Fibroblast of peridontal ligament (primary cell): ENCODE results near the gene SF3B3.
"Not testable (repeated sequence)": the region's sequence is repeated elsewhere in the genome, so short reads cannot be mapped to it uniquely, and the experiment has no call there.

ENCODE experiments used
- DNase-seq: peaks from one replicate; pipeline ENCODE4 v3.0.0-alpha.2; 2010; ENCODE audit errors: extremely low read depth

Gene SF3B3

DNA sequence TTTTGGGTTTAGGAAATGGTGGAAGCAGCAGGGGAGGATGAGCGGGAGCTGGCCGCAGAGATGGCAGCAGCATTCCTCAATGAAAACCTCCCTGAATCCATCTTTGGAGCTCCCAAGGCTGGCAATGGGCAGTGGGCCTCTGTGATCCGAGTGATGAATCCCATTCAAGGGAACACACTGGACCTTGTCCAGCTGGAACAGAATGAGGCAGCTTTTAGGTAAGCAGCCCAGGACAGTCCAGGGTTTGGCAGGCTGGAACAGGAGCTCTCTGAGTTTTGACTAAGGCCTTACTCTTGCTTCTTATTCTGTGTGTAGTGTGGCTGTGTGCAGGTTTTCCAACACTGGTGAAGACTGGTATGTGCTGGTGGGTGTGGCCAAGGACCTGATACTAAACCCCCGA lies 41.4 kb downstream of the SF3B3 start:
- no peak for DNase-seq

DNA sequence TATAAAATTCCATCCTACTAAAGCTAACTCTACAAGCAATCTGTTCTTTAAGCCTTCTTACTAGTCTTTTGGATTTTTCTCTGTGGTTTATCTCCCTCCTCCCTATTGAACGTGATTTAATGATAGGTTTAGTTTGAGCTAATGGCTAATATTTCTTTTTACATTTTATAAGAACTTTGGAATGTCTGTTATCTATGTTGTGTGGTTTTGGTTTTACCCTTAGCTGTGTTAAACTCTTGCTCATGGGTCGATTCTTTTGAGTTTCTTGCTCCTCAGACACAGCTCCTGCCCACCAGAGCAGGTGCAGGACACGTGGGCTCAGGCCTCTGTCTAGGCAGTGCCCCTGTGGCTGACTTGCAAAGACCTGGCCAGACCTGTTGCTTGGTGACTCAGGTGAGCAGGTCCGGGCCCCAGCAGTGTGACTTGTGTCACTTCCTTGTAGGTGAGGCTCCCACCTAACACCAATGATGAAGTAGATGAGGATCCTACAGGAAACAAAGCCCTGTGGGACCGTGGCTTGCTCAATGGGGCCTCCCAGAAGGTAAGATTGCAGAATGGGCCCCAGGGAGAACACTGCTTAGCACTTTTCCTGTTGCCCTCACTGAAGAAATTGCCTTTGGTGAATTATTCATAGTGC lies 45.1 kb downstream of the SF3B3 start:
- no peak for DNase-seq

DNA sequence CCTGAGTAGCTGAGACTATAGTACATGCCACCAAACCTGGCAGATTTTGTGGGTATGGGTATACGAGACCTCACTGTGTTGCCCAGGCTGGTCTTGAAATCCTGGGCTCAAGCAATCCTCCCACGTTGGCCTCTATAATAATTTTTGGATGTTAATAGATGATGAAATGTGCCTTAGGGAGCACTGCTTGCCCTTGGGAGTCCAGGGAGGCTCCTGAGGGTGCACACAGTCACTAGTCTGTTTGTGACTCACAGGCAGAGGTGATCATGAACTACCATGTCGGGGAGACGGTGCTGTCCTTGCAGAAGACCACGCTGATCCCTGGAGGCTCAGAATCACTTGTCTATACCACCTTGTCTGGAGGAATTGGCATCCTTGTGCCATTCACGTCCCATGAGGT lies 46.1 kb downstream of the SF3B3 start:
- DNase-seq: no peak

DNA sequence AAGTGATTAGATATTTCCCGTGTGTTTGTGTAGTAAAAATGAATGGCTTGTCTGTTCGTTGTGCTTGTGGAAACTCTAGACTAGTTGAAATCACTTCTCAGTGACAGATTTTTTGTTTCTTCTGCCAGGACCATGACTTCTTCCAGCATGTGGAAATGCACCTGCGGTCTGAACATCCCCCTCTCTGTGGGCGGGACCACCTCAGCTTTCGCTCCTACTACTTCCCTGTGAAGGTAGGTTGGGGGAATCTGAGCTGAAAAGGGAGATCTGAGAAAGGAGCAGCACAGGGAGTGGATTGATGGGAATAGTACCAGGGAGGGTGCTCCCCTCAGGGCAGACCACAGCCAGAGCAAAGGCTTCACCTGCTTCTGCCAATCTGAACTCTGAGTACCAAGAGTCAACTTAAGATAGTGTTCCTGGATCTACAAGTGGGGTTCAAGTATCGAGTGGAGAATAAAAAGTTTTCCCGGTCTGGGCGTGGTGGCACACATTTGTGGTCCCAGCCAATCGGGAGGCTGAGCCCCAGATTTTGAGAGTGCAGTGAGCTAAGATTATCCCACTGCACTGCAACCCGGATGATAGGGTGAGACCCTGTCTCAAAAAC lies 47.5 kb downstream of the SF3B3 start:
- DNase-seq: no peak

DNA sequence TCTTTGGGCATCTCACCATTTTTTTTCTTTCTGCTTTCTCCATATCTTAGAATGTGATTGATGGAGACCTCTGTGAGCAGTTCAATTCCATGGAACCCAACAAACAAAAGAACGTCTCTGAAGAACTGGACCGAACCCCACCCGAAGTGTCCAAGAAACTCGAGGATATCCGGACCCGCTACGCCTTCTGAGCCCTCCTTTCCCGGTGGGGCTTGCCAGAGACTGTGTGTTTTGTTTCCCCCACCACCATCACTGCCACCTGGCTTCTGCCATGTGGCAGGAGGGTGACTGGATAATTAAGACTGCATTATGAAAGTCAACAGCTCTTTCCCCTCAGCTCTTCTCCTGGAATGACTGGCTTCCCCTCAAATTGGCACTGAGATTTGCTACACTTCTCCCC lies 48.0 kb downstream of the SF3B3 start:
- DNase-seq: no peak

DNA sequence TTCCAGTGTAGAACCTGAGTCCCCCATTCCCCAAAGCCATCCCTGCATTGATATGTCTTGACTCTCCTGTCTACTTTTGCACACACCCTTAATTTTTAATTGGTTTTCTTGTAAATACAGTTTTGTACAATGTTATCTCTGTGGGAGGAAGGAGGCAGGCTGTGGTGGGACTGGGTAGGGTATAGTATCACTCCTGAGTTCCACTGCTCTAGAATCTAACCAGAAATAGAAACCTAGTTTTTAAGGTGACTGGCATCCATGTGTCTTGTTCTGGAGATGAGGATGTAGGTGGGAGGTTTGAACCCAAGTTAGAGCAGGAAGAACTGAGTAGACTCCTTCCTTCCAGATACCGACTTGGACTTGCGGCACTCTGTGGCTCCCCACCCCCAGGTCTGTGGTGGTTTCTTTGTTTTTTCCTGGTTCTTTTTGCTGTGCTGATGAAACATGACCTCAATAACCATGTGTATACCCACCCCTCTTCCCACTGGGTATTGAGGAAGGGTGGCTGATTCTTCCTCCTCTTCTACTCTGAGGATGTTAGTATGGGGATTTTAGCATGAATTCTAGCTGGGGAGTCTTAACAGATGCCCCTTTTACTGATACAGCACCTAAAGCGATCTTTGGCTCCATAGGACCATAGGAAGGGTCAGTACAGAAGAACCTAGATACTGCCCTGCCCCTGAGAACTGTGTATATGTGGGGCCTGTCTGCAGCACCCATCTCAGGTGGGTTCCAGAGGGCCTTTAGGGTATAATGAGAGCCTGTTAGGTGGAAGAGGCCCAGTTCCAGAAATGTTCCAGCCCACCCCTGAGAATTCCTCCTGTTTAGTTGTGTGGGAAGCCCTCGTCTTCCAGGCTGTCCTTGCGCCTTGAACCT lies 48.7 kb downstream of the SF3B3 start:
- DNase-seq: peak; percentile 62

DNA sequence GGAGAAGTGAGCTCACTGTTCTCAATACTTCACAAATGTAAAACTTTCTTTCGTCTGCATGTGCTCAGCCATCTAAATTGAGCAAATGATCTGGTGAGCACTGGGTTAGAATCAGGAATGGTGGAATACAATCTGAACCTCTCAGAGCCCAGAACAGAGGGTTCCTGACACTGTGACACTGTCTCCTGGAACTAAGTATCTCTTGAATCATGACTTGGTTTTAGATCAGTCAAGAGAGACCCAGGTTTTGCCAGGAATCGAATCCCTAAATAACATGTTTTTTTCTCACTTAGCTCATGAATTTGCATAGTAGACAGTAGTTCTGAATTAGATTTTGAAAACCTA lies 49.3 kb downstream of the SF3B3 start:
- DNase-seq: no peak

DNA sequence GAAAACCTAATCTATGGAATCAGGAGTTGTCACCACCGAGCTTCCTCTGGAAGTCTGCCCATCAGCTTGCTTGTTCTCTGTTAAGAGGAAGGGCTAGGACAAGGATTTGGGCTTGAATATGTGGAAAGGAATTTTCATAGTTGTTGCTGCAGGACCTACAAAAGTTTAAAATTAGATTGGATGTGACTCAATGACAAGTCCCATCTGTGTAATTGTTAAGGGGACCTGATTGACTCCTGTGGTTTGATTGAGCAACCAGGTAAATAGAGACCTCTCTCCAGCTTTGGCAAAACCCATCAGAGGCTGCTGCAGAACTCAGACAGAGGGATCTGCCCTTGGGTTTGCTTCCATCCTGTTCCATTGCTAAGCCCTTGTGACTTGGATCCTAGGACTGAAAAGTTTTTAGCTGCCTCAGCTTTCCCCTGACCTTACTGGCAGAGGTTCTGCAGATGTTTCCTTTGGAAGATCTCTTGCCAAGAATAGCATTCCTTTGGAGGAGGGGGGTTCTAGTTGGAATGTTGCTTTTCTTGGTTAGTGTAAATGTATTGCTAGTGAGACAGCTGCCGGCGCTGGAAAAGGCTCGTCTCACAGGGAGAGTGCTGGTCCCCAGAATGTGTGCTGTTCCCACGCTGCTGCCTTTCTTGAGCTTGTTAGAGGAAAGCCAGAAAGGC lies 50.0 kb downstream of the SF3B3 start:
- peak; percentile 96 for DNase-seq

DNA sequence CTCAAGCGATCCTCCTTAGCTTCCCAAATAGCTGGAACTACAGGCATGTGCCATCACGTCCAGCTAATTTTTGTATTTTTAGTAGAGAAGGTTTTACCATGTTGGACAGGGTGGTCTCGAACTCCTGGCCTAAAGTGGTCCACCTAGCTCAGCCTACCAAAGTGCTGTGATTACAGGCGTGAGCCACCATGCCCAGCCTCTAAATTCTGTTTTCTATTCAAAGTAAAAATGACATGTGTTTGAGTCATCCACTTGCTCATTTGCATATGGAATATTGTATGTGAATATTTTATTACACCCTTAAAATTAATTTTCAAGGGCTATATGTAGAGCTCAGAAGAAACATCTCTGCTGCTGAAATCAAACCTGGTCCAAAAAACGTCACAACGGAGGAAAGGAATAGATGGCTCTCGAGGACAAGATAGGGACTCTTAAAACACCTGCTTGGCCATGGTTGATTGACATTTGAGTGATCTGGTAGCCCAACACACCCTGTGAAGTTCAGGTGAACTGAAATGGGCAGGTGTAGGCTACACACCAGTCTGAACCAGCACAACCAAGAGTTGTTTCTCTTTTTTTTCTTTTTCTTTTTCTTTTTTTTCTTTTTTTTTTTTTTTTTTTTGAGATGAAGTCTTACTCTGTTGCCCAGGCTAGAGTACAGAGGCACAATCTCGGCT lies 51.1 kb downstream of the SF3B3 start:
- no peak for DNase-seq

DNA sequence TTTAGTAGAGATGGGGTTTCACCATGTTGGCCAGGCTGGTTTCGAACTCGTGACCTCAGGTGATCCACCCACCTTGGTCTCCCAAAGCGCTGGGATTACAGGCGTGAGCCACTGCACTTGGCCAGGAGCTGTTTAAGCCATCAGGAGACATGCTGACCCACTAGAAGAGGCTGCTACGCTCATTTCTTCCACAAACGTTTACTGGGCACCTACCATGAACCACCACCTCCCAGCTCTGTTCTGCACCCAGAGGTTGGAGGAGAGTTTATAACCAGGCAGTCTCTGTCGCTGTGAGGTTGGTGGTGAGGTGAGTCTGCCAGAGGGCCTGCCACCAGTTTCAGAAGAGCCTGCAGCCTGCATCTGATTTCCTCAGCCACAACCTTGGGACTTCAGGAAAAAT lies 51.8 kb downstream of the SF3B3 start:
- no peak for DNase-seq

DNA sequence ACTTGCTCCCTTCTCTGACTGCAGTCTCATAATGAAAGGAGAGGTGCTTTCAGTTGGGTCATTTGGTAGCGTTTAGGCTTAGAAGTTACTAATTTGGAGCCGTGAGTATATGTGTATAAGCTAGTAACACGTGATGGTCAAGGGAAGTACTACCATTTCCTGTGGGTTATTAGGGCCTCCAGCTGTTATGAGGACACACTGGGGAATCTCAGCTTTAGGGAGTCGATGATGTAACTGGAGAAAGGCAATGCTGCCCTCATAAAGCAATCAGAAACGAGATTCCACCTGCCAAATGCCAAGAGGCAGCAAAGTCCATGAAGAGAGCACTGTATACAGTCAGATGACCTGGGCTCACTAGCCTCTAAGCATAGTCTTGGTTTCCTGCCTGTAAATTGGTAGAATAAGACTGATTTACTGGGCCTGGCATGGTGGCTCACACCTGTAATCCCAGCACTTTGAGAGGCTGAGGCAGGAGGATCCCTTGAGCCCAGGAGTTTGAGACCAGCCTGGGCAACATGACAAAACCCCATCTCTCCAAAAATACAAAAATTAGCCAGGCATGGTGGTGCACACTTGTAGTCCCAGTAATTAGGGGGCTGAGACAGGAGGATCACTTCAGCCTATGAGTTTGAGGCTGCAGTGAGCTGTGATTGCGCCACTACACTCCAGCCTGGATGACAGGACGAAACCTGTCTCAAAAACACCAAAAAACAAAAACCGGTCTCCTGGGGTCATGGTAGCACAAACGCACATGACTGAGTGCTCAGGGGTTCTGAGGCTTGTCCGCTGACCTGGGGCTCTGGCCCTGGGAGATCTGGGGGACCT lies 53.0 kb downstream of the SF3B3 start:
- DNase-seq: peak; percentile 72

DNA sequence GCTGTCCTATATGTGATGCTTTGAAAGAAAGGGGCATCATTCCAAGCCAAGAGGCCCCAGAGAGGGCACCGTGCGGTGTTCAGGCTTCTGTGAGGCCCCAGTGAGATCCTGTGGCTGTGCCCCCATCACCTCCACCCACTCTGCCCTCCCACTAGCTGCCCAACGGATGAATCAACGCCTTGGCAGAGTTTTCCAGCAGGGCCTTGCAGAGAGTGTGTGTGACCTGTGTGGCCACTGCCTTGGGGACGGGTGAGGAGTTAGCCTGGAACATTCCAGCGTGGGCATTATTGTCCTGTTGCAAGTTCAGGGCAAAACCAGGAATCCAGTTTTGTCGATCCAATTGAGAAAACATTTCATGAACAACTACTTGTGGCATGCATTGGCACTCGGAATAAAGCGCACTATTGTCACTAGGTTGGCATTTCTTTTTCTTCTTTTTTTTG lies 53.7 kb downstream of the SF3B3 start:
- DNase-seq: peak; percentile 67

DNA sequence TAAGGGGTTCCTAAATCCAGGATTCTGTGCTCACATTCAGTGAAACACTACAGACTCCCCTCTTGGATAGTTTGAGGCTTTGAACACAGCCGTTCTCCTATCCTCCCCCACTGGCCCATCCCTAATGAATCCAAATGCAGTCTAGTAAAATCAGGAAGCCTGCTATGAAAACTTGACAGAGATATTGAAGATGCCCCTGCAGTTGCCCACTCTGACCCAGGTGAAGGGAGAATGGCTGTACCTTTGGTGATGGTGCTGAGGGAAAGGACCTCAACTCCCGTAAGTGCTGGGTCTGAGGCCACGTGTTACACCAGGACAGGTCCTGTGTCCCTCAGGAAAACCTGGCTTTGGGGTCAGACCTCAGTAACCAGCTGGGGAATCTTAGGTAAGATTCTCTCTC lies 54.4 kb downstream of the SF3B3 start:
- no peak for DNase-seq

DNA sequence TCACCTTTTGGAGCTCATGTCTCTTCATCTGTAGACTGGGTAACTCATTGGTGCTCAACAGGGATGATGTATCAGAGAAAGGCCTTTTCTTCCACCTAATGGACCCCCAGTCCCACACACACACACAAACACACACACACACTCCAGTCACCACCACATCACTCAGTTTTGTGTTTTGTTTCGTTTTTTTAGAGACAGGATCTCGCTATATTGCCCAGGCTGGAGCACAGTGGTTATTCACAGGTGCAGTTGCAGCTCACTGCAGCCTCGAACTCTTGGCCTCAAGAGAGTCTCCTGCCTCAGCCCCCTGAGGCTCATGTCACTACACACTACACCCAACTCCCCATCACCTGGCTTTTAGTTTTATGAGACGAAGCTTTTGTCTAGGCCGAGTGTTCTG lies 55.6 kb downstream of the SF3B3 start:
- no peak for DNase-seq

DNA sequence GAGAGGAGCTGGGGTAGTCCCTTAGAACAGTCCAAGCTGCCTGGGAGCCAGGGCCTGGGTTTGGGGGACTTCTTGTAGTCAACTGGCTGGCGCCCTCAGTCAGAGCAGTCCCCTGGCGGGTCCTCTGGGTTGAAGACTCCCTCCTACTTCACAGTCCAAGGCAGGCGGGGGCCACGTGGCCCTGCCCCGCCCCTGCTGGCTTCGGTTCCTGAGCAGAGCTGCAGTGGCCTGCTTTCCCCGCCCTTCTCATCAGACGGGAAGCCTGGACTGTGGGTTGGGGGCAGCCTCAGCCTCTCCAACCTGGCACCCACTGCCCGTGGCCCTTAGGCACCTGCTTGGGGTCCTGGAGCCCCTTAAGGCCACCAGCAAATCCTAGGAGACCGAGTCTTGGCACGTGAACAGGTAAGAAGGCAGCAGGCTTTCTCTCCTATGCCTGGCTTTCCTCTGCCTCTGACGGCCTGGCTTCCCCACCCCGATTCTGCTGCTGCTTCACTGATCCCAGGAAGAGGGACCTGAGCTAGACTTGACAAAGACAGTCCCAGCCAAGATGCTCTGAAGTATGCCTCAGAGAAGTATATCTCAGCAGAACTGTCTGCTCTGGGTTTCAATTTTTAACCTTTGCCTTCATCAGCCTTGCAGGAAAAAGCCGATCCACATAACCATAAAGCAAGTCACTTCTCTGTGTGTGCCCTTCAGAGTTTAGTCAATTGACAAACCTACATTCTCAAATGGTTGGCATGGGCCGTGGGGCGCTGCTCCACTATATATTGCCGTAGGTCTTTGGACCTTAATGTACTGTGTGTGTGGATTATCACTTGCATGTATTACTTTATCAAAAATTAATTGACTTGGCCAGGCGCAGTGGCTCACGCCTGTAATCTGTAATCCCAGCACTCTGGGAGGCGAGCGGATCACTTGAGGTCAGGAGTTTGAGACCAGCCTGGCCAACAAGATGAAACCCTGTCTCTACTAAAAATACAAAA lies 56.3 kb downstream of the SF3B3 start:
- no peak for DNase-seq

DNA sequence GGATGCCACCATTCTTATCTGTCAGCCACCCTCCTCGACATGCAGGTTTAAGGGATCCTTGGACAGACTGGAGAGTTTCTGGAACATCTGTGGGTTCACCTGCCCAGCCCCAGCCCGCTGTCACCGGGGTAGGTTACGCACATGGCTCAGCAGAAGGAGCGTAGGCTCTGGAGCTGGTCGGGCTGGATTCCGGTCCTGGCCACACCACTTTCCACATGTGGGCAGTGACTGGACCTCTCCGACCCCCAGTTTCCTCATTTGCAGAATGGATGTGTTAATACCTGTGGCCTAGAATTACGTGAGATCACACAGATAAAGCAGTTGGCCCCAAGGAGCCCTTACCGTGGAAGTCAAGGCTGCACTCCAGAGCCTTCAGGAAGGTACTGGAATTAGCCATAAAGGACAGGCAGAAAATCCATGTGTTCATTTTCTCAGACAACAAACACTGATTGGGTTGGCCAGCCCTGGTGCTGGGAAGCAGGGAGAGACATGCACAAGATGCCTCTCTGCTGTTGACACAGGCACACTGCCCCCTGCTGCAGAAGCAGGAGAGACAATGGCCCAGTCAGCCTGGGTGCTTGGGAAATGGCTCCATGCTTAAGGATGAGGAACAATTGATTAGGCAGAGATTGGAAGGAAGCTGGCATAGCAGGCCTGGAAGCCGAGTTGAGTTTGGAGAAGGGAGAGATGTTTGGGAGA lies 58.8 kb downstream of the SF3B3 start:
- no peak for DNase-seq

DNA sequence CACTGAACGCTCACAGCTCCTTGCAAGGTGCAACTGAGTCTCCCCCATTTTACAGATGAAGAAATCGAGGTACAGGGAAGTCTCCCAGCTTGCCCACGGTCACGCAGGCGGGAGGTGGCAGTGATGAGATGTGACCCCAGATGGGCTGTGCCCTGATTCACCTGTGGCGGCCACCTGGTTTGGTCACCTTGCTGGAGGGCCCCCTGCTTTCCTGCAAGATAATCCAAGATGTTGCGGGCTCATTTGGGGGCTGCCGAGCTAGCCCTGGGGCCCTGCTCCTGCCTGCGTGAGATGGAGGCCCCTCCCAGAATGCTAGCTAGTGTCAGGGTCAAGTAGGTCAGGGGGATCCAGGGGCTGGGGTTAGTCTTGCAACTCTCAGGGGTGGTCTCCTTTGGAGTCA lies 63.1 kb downstream of the SF3B3 start:
- DNase-seq: no peak

DNA sequence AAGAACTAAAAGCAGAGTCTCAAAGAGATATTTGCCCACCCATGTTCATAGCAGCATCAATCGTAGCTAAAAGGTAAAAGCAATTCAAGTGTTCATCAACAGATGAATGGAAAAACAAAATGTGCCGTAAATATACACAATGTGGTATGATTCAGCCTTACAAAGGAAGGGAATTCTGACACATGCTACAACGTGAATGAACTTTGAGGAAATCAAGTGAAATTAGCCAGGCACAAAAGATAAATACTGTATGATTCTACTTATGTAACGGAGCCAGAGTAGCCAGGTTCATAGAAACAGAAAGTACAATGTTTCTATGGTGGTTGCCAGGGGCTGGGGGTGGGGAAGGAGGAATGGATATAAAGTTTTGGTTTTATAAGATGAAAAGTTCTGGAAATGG lies 64.9 kb downstream of the SF3B3 start:
- DNase-seq: peak; percentile 73

DNA sequence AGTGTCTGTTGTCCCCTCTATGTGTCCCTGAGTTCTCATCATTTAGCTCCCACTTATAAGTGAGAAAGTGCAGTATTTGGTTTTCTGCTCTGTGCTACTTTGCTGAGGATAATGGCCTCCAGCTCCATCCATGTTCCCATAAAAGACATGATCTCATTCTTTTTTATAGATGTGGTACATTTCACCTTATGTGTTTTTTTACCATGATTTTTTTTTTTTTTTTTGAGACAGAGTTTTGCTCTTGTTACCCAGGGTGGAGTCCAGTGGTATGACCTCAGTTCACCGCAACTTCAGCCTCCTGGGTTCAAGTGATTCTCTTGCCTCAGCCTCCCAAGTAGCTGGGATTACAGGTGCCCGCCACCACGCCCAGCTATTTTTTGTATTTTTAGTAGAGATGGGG lies 65.8 kb downstream of the SF3B3 start:
- not testable (repeated sequence) for DNase-seq
